ENCODE data around the gene TRMT1L. TPM values are rescaled to one million over a fixed set of nuclear protein-coding genes. Genes with fewer than 3 reads are reported as not detected.

TRMT1L gene
- total RNA-seq, 4 donors from 2014 or later = 13.5 to 30.2 (median 18.0) TPM

DNA sequence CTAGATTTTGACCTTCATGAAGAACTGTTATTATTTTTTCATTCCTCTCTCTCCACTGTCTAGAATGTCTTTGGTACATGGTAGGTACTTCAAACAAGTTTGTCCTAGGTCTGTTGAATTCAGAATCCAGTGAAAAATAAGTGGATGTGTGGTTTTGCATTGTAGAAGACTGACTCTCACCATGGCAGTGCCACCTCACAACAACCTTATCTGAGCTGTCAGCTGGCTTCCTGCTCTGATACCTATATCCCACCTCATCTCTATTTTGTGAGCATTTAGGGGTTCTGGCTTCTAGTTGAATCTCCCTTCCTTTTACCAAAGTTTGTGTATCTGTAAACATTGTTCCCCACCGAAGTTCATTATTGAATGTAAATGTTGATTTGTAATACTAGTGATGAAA is 9.4 kb upstream of the TRMT1L start:
- TF ChIP-seq, protein P1, sequence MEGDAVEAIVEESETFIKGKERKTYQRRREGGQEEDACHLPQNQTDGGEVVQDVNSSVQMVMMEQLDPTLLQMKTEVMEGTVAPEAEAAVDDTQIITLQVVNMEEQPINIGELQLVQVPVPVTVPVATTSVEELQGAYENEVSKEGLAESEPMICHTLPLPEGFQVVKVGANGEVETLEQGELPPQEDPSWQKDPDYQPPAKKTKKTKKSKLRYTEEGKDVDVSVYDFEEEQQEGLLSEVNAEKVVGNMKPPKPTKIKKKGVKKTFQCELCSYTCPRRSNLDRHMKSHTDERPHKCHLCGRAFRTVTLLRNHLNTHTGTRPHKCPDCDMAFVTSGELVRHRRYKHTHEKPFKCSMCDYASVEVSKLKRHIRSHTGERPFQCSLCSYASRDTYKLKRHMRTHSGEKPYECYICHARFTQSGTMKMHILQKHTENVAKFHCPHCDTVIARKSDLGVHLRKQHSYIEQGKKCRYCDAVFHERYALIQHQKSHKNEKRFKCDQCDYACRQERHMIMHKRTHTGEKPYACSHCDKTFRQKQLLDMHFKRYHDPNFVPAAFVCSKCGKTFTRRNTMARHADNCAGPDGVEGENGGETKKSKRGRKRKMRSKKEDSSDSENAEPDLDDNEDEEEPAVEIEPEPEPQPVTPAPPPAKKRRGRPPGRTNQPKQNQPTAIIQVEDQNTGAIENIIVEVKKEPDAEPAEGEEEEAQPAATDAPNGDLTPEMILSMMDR (IDR thresholded peaks at IDR 0.05) = no peak
- TF ChIP-seq EP300 (IDR thresholded peaks at IDR 0.05) (no peak), POLR2A (IDR thresholded peaks at IDR 0.05) (no peak)
- peaks cover 0 to 64% (median 0%) of the 10 kb centered on the region in 3 donors for H3K36me3 ChIP-seq
- WGBS, 2 donors = 81 to 83% methylated on average over 1 of the region's 1 CpG

DNA sequence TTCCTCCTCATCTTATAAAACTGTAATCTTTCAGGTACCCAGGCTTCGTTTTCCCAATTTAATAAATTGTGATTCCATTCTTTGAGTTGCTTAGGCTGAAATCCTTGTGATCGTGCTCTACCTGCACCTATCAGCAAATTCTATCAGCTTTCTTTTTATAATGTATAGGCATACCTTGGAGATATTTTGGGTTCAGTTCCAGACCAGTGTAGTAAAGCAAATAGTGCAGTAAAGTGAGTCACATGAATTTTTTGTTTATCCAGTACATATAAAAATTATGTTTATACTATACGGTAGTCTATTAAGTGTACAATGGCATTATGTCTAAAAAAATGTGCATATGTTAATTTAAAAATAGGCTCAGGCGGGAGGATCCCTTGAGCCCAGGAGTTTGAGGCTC is 5.7 kb upstream of the TRMT1L start:
- 91 to 92% methylated on average over 4 of the region's 4 CpGs for WGBS, 2 donors
- no peak overlapping the region for H3K27ac ChIP-seq
- H3K4me3 ChIP-seq = no peak overlapping the region
- H3K36me3 ChIP-seq = peaks cover 0 to 64% (median 0%) of the 10 kb centered on the region in 3 donors
- H3K27me3 ChIP-seq = no peaks in the 10 kb centered on the region
- TF ChIP-seq EP300 (IDR thresholded peaks at IDR 0.05) = no peak
- TF ChIP-seq POLR2A (IDR thresholded peaks at IDR 0.05) = no peak
- TF ChIP-seq, protein P1 (IDR thresholded peaks at IDR 0.05) = no peak
- peaks cover 0 to 13% (median 5%) of the 10 kb centered on the region in 4 donors for H3K4me1 ChIP-seq
- DNase-seq (ENCODE audit: low spot score in 2 of 2) = no peak
- no peaks in the 10 kb centered on the region for H3K9me3 ChIP-seq

More for the DNA sequence above, 9.4 kb upstream of the TRMT1L start:
- Histone ChIP-seq H3K4me3 (no peak overlapping the region), H3K27me3 (no peaks in the 10 kb centered on the region), H3K4me1 (peaks cover 0 to 6% (median 0%) of the 10 kb centered on the region in 4 donors), H3K9me3 (no peaks in the 10 kb centered on the region), H3K27ac (no peak overlapping the region)
- no peak for DNase-seq (ENCODE audit: low spot score in 2 of 2)

DNA sequence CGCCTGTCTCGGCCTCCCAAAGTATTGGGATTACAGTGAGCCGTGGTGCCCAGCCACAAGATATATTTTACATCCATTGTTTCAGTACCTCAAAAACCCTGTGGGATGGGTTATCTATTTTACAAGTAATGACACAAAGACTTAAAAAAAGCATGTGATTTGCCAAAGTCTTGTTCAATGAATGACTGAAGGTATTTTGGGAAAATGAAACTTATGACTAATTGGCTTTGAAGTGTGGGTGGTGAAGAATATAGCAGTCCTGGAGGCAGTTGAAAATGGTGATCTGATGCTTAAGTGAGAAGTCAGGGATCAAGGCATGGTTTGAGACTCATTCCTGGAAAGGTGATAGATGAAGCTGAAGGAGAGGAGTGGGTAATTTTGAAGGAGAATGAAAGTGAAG is 3.2 kb upstream of the TRMT1L start:
- no peaks in the 10 kb centered on the region for H3K27me3 ChIP-seq
- TF ChIP-seq, protein P1 (IDR thresholded peaks at IDR 0.05) = no peak
- no peak for TF ChIP-seq POLR2A (IDR thresholded peaks at IDR 0.05)
- no peak for TF ChIP-seq EP300 (IDR thresholded peaks at IDR 0.05)
- H3K27ac ChIP-seq = no peak overlapping the region
- H3K36me3 ChIP-seq = peaks cover 0 to 40% (median 0%) of the 10 kb centered on the region in 3 donors
- no peak overlapping the region for H3K4me3 ChIP-seq
- peaks cover 0 to 20% (median 9%) of the 10 kb centered on the region in 4 donors for H3K4me1 ChIP-seq
- no peaks in the 10 kb centered on the region for H3K9me3 ChIP-seq
- no peak for DNase-seq (ENCODE audit: low spot score in 2 of 2)
- WGBS, 2 donors = 93 to 99% methylated on average over 3 of the region's 3 CpGs

DNA sequence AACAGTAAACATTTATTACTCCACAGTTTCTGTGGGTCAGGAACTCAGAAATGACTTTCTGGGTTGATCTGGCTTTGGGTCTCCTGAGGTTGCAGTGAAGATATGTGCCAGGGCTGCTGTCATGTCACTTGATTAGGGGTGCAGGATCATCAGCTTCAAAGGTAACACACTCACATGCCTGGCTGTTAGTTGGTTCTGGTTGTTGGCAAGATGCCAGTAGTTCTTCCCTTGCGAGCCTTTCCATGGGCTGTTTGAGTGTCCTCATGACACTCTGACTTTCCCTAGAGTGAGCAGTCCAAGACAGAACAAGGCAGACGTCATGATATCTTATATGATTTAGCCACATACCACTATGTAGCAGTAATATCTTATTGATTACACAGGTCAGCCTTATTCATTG is 2.0 kb upstream of the TRMT1L start:
- Histone ChIP-seq H3K27me3 (no peaks in the 10 kb centered on the region), H3K36me3 (peaks cover 0 to 29% (median 0%) of the 10 kb centered on the region in 3 donors), H3K27ac (no peak overlapping the region), H3K4me1 (peaks cover 0 to 32% (median 21%) of the 10 kb centered on the region in 4 donors), H3K4me3 (no peak overlapping the region), H3K9me3 (no peaks in the 10 kb centered on the region)
- no peak for TF ChIP-seq EP300 (IDR thresholded peaks at IDR 0.05)
- TF ChIP-seq, protein P1 (IDR thresholded peaks at IDR 0.05) = no peak
- no peak for TF ChIP-seq POLR2A (IDR thresholded peaks at IDR 0.05)
- no peak for DNase-seq (ENCODE audit: low spot score in 2 of 2)
- 58 to 72% methylated on average over 2 of the region's 2 CpGs for WGBS, 2 donors

DNA sequence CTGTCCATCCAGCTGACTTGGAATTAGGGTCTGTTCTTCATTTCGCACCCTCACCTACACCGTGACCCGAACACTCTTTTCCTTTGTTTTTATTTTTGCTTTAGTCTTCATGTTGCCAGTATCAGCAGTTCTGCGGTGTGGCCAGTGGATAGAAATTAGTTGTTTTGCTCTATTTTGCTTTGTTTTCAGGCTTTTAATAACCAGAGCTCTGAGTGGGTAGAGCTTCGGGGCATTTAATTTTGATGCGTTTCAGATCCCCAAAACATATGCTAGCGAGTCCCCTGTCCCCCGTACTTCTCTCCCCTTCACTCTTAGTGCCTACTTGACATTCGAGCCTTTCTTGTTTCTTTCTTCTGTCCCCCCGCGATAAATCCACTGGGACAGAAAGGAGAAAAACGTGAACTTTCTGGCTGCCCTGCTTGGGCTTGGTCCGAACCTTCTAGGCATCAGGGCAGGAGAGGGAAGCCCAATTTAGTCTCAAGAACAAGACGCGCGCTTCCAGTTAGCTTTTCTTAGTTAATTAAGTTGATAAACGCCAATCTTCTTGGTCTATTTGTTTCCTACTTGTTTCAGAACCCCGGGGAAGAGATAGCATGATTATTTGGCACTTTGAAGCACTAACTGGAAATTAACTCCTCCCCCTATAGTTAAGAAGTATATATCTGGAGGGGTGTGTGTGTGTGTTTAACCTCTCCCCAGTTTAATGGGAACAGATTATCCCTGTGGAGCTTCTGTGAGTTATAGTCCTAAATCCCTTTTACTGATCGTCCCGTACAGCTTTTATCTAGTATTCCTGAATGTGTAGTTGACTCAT is 1.1 kb upstream of the TRMT1L start:
- Histone ChIP-seq H3K4me3 (peak overlapping the region; percentile 51 to 97 (median 87)), H3K27me3 (no peaks in the 10 kb centered on the region), H3K9me3 (no peaks in the 10 kb centered on the region), H3K36me3 (peaks cover 0 to 19% (median 0%) of the 10 kb centered on the region in 3 donors), H3K27ac (peak overlapping the region; percentile 96 to 99 (median 98)), H3K4me1 (peaks cover 0 to 42% (median 25%) of the 10 kb centered on the region in 4 donors)
- 1% methylated on average over 20 of the region's 20 CpGs for WGBS, 2 donors
- peak in 1 of 2 donors; percentile 8 for DNase-seq (ENCODE audit: low spot score in 2 of 2)
- TF ChIP-seq POLR2A (IDR thresholded peaks at IDR 0.05) = no peak
- TF ChIP-seq, protein P1 (IDR thresholded peaks at IDR 0.05) = no peak
- no peak for TF ChIP-seq EP300 (IDR thresholded peaks at IDR 0.05)
